ENCODE data around the gene TSKU.
"Not testable (repeated sequence)": the region's sequence is repeated elsewhere in the genome, so short reads cannot be mapped to it uniquely, and the experiment has no call there.

TSKU gene

DNA sequence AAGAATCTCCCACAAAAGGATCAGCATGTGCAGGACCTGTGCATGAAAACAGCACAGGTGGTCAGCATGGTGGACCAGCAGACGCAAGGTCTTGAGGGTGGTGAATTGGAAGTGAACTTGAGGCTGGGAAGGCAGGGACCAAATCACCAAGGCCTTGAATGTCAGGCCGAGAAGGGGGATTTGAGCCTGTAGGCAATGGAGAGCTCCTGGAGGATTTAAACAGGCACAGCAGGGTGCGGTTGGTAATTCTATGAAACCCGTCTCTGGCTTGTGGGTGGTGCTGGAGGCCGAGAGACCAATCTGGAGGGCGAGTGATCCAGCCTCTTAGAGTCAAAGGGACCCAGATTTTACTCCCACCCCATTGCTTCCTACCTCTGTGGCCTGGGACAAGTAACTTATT is 2.4 kb downstream of the TSKU start:
- Histone ChIP-seq H3K36me3 (ENCODE audit: insufficient read depth, low read length) (no peaks in the 10 kb centered on the region), H3K9me3 (ENCODE audit: control insufficient read depth, insufficient read depth, low read length) (peaks cover 4% of the 10 kb centered on the region; the same call in 1 of the 2 replicates), H3K4me1 (ENCODE audit: insufficient read depth, low read length) (peaks cover 29% of the 10 kb centered on the region), H3K9ac (ENCODE audit: low read depth, low read length) (no peak overlapping the region; the same call in 1 of the 2 replicates)

DNA sequence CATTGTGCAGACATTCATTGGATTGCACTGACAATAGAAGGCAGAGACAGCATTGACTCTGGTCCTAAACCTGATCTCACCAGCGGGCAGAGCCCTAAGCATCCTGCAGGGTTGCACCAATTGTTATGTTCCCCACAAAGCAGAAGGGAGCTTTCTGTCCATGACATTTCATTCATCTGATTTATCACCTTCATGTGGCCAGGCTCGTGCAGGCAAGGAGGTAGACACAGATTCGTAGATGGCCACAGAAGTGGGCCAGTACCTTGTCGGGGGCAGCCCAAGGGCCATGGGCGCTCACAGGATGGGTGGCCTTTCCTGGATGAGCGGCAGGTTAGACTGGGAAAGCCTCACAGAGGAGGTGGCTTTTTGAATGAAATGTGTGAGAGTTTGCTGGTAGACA is 2.9 kb downstream of the TSKU start:
- Histone ChIP-seq H3K9ac (ENCODE audit: low read depth, low read length) (no peak overlapping the region), H3K9me3 (ENCODE audit: control insufficient read depth, insufficient read depth, low read length) (peaks cover 5% of the 10 kb centered on the region; the same call in 1 of the 2 replicates), H3K36me3 (ENCODE audit: insufficient read depth, low read length) (no peaks in the 10 kb centered on the region), H3K4me1 (ENCODE audit: insufficient read depth, low read length) (peaks cover 24% of the 10 kb centered on the region)

DNA sequence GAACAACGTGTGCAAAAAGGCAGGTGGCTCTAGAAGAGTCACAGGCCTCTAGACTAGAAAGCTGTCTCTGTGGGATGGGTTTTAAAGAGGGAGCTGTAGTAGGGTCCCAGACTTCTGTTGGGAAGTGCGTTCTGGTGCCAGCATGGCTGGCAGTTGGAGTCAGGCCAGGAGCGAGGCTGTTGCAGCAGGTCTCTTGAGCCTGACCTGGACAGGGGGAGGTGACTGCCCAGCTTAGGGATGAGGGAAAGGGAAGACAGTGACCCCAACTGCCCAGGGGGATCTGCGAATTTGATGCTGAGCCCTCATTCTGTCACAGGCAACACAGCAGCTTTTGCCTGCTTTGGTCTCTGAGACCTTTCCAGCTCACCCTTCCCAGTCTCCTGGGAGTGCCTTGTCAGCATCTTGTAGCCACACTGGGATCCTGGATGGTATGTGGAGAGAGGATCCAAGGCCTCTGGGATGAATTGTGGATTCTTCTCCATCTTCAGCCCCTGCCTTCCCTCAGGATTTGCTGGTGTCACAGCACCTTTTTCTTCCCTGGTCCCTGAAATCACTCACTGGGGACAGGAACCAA is 3.4 kb downstream of the TSKU start:
- H3K4me1 ChIP-seq (ENCODE audit: insufficient read depth, low read length), result peaks cover 19% of the 10 kb centered on the region
- no peak overlapping the region for H3K9ac ChIP-seq (ENCODE audit: low read depth, low read length)
- no peaks in the 10 kb centered on the region for H3K36me3 ChIP-seq (ENCODE audit: insufficient read depth, low read length)
- H3K9me3 ChIP-seq (ENCODE audit: control insufficient read depth, insufficient read depth, low read length), result peaks cover 5% of the 10 kb centered on the region; the same call in 1 of the 2 replicates

DNA sequence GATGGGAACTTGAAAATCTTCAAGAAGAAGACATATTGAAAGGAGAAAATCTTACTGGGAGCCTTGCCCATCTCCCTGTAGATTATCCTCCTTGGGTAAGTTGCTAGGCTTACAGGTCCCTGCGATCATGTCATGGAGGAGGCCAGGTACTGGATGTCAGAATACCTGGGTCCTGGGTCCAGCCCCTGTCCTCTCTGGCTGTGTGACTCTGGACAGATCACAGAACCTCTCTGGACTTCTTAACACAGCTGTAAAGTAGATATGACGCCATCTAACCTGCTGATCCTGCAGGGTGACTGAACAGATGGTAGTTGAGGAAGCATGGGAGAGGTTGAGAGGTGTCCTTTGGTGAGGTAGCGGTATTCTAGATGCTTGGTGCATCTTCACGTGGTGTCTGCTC is 4.1 kb downstream of the TSKU start:
- H3K9ac ChIP-seq (ENCODE audit: low read depth, low read length), result no peak overlapping the region
- no peaks in the 10 kb centered on the region for H3K36me3 ChIP-seq (ENCODE audit: insufficient read depth, low read length)
- peaks cover 5% of the 10 kb centered on the region; the same call in 1 of the 2 replicates for H3K9me3 ChIP-seq (ENCODE audit: control insufficient read depth, insufficient read depth, low read length)
- peaks cover 12% of the 10 kb centered on the region for H3K4me1 ChIP-seq (ENCODE audit: insufficient read depth, low read length)

DNA sequence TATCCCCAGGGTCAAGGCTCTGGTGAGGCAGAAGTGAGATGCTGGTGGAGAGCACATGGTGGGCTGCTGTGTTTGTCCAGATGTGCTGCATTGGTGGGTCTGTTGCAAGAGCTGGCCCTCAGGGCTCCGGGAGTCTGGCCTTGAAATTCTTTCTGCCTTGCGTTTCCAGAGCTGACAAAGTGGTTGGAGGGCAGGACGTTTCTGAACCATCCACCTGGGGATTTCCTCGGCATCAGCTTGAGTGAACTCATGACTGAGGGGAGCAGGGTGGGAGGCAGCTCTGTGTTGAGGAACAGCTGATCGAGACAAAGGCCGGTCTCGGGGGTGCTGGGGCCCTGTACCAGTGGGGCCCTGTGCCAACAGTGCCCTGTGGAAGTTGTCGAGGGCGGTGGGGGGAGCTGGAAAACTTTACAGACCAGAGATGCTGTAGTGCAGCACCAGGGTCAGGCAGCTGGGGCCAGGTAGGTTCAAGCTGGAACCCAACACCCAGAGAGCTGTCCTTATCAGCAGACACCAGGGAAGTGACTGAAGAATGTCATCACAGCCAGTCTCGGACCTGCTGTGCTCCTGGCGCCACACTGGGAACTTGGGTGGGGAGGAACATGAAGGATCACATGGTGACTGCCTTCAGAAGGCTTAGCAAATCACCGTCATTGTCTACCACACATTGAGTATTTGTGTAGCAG is 4.9 kb downstream of the TSKU start:
- peaks cover 5% of the 10 kb centered on the region; the same call in 1 of the 2 replicates for H3K9me3 ChIP-seq (ENCODE audit: control insufficient read depth, insufficient read depth, low read length)
- peaks cover 12% of the 10 kb centered on the region for H3K4me1 ChIP-seq (ENCODE audit: insufficient read depth, low read length)
- H3K9ac ChIP-seq (ENCODE audit: low read depth, low read length), result no peak overlapping the region
- H3K36me3 ChIP-seq (ENCODE audit: insufficient read depth, low read length), result no peaks in the 10 kb centered on the region

DNA sequence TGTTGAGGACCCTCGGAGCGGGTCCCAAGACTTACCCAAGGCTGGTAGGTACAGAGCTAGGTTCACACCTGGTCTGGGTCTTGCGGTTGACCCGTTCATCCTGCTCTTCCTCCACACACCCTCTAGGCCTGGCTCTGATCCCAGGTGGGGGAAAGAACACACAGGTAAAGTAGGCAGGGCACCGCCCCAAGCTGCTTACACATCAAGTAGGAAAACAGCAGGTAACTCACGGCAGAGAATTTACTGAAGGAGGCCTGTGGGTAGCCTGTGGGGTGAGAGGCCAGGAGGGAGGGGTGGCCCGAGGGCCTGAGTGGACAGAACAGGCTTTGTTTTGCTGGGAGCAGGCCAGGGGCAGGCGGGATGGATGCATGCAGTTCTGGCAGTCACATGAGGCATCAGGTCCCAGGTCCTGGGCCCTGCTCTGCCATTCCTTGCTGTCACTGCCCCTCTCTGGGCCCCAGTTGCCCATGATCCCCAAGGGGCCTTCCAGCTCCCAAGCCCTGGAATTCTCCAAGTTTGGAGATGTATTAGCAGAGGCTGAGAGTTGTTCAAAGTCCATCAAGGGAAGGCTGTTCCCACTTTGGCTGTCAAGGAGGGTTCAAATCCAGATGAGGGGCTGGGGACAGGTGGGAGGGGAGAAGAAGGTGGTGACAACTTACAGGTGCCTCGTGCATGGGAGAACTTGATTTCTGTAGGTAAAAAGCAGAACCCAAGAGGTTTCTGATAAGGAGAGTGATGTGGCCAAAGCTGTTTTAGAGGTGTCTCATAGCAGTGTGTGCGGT is 5.7 kb downstream of the TSKU start:
- Histone ChIP-seq H3K4me1 (ENCODE audit: insufficient read depth, low read length) (peaks cover 13% of the 10 kb centered on the region), H3K9ac (ENCODE audit: low read depth, low read length) (no peak overlapping the region), H3K9me3 (ENCODE audit: control insufficient read depth, insufficient read depth, low read length) (peaks cover 5% of the 10 kb centered on the region; the same call in 1 of the 2 replicates)

DNA sequence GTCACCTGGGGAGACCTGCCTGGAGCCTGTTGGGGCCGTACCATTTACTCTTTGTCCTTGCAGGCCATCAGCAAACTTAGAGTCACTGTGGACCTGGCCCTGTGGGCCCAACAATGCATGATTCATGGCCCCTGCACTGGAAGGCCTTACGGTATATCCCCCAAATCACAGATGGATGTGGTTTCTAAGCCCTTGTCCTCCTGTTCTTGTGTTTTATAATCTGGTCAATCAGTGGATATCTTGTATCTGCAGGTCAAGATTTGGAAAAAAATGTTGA is 6.2 kb downstream of the TSKU start:
- H3K36me3 ChIP-seq (ENCODE audit: insufficient read depth, low read length), result no peaks in the 10 kb centered on the region
- H3K4me1 ChIP-seq (ENCODE audit: insufficient read depth, low read length), result peaks cover 15% of the 10 kb centered on the region
- H3K9me3 ChIP-seq (ENCODE audit: control insufficient read depth, insufficient read depth, low read length), result peaks cover 5% of the 10 kb centered on the region; the same call in 1 of the 2 replicates
- no peak overlapping the region for H3K9ac ChIP-seq (ENCODE audit: low read depth, low read length)

More for the DNA sequence above, 5.7 kb downstream of the TSKU start:
- no peaks in the 10 kb centered on the region for H3K36me3 ChIP-seq (ENCODE audit: insufficient read depth, low read length)

DNA sequence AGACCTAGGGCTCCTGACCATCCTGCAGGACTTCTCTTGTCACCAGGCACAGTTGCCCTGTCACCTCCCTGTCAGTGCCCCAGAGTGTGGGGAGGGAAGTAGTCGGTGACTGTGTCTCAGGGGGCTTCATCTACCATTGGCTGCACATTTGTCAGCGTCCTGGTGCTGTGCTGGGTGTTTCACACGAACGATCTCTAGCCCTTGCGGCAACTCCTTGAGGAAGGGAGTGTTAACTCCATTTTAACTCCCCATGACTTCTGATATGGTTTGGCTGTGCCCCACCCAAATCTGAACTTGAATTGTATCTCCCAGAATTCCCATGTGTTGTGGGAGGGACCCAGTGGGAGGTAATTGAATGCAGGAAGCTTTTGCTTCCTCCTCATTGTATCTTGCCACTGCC is 7.1 kb downstream of the TSKU start:
- Histone ChIP-seq H3K9ac (ENCODE audit: low read depth, low read length) (no peak overlapping the region), H3K4me1 (ENCODE audit: insufficient read depth, low read length) (peaks cover 15% of the 10 kb centered on the region), H3K9me3 (ENCODE audit: control insufficient read depth, insufficient read depth, low read length) (peaks cover 5% of the 10 kb centered on the region; the same call in 1 of the 2 replicates), H3K36me3 (ENCODE audit: insufficient read depth, low read length) (no peaks in the 10 kb centered on the region)

DNA sequence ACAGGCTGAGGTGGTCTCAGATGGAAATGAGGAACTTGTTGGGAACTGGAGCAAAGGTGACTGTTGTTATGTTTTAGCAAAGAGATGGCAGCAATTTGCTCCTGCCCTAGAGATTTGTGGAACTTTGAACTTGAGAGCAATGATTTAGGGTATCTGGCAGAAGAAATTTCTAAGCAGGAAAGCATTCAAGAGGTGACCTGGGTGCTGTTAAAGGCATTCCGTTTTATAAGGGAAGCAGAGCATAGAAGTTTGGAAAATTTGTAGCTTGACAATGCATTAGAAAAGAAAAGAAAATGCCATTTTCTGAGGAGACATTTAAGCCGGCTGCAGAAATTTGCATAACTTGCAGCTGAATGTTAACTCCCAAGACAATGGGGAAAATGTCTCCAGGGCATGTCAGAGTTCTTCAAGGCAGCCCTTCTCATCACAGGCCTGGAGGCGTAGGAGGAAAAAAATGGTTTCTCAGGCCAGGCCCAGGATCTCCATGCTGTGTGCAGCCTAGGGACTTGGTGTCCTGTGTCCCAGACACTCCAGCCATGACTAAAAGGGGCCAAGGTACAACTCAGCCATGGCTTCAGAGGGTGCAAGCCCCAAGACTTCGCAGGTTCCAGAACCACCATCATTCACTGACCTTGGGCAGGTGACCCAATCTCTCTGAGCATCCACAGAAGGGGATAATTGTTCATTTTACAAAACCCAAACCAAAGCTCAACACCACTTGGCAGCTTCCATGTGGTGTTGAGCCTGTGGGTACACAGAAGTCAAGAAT is 8.0 kb downstream of the TSKU start:
- not testable (repeated sequence) for H3K9ac ChIP-seq (ENCODE audit: low read depth, low read length); H3K36me3 ChIP-seq (ENCODE audit: insufficient read depth, low read length); H3K4me1 ChIP-seq (ENCODE audit: insufficient read depth, low read length); H3K9me3 ChIP-seq (ENCODE audit: control insufficient read depth, insufficient read depth, low read length)

DNA sequence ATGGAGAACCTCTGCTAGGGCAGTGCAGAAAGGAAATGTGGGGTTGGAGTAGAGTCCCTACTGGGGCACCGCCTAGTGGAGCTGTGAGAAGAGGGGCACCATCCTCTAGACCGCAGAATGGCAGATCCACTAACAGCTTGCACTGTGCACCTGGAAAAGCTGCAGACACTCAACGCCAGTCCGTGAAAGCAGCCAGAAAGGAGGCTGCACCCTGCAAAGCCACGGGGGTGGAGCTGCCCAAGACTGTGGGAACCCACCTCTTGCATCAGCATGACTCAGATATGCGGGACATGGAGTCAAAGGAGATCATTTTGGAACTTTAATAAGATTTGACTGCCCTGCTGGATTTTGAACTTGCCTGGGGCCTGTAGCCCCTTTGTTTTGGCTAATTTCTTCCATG is 8.7 kb downstream of the TSKU start:
- H3K36me3 ChIP-seq (ENCODE audit: insufficient read depth, low read length), result no peaks in the 10 kb centered on the region; the same call in 1 of the 2 replicates
- H3K9ac ChIP-seq (ENCODE audit: low read depth, low read length), result no peak overlapping the region
- H3K9me3 ChIP-seq (ENCODE audit: control insufficient read depth, insufficient read depth, low read length), result peaks cover 5% of the 10 kb centered on the region; the same call in 1 of the 2 replicates
- peaks cover 3% of the 10 kb centered on the region; the same call in 1 of the 2 replicates for H3K4me1 ChIP-seq (ENCODE audit: insufficient read depth, low read length)

DNA sequence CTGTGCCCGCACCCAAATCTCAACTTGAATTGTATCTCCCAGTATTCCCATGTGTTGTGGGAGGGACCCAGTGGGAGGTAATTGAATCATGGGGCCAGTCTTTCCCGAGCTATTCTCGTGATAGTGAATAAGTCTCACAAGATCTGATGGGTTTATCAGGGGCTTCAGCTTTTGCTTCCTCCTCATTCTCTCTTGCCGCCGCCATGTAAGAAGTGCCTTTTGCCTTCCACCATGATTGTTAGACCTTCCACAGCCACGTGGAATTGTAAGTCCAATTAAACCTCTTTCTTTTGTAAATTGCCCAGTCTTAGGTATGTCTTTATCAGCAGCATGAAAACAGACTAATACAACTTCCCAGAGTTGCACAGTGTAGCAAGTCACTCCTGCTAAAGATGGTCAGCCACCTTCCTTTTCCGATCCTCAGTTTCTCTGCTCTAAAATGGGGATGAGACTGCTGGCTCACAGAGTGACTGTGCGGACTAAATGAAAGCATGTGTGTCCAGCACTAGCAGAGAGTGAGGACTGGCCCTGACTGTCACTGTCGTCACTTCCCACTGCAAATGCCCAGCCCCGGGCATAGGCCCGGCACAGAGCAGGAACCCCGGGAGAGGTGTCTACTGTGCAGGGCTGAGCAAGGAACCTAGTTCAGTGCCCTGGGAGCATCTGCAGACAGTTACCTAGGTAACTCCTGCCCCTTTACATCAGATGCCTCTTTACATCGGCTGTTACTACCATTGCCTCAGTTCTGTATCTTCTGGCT is 9.5 kb downstream of the TSKU start:
- Histone ChIP-seq H3K4me1 (ENCODE audit: insufficient read depth, low read length) (peaks cover 3% of the 10 kb centered on the region; the same call in 1 of the 2 replicates), H3K9me3 (ENCODE audit: control insufficient read depth, insufficient read depth, low read length) (peaks cover 5% of the 10 kb centered on the region; the same call in 1 of the 2 replicates), H3K36me3 (ENCODE audit: insufficient read depth, low read length) (no peaks in the 10 kb centered on the region; the same call in 1 of the 2 replicates), H3K9ac (ENCODE audit: low read depth, low read length) (no peak overlapping the region)

DNA sequence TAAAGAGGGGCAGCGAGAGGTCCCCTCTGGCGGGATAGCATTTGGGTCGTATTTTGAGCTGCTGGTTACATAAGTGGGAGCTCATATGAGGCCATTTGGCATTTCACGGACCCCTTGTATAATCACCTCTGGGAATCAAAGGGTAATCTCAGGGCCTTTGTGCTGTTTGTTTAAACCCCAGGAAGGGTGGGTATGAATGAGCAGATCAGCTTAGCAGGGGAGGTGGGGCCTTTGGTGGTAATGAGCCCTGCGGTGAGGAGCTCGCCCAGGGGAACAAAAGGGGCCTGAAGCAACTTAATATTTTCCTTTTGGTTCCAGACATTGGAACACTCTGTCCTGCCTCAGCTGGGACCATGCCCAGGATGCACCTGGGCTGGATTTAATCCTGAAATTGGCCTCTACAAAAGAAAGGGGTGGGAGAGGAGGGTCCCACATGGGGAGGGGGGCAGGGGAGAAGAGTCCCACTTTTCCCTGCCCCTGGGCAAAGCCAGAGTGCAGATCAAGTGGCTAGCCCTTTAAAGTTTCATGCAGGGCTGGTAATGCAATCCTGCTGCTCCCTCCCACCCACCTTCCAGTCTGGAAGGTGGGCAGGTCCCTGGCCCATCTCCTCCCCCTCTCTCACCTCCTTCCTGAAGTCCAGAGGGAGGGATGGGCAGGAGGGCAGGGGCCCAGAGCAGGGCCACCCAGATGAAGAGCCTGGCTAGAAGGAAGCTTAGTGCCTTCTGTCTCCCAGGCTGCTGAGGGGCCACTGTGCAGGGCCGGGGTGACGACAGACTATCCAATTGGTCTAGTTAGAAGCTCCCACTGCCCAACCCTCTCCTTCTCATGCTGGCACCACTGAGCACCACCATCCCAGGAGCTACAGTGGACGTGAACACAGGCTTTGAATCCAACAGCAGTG is 10.5 kb downstream of the TSKU start:
- Histone ChIP-seq H3K9me3 (ENCODE audit: control insufficient read depth, insufficient read depth, low read length) (peaks cover 5% of the 10 kb centered on the region; the same call in 1 of the 2 replicates), H3K4me1 (ENCODE audit: insufficient read depth, low read length) (peaks cover 3% of the 10 kb centered on the region; the same call in 1 of the 2 replicates), H3K9ac (ENCODE audit: low read depth, low read length) (no peak overlapping the region)

More for the DNA sequence above, 10.5 kb downstream of the TSKU start:
- H3K36me3 ChIP-seq (ENCODE audit: insufficient read depth, low read length), result no peaks in the 10 kb centered on the region; the same call in 1 of the 2 replicates

All from ES-I3 (cell line).